ENCODE results near the gene PSMF1. TPM values are rescaled to one million over a fixed set of nuclear protein-coding genes. Genes with fewer than 3 reads are reported as not detected.

PSMF1 gene
- total RNA-seq, 4 donors from 2014 or later, result 44.6 to 167 (median 67.8) TPM

DNA sequence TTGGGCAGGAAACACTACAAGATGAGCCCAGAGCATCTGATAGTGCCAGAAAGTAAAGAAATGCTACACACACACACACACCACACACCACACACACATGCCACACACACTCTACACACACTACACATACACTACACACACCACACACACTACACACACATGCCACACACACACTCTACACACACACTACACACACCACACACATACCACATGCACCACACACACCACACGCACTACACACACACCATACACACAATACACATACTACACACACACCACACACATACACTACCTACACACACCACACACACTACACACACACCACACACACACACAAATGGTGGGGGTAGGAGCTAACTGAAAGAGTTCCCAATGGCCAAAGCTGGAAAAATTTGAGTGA, 69.9 kb downstream of the PSMF1 start:
- H3K9me3 ChIP-seq, result no peaks in the 10 kb centered on the region
- TF ChIP-seq POLR2A (IDR thresholded peaks at IDR 0.05), result no peak
- TF ChIP-seq, protein P1, sequence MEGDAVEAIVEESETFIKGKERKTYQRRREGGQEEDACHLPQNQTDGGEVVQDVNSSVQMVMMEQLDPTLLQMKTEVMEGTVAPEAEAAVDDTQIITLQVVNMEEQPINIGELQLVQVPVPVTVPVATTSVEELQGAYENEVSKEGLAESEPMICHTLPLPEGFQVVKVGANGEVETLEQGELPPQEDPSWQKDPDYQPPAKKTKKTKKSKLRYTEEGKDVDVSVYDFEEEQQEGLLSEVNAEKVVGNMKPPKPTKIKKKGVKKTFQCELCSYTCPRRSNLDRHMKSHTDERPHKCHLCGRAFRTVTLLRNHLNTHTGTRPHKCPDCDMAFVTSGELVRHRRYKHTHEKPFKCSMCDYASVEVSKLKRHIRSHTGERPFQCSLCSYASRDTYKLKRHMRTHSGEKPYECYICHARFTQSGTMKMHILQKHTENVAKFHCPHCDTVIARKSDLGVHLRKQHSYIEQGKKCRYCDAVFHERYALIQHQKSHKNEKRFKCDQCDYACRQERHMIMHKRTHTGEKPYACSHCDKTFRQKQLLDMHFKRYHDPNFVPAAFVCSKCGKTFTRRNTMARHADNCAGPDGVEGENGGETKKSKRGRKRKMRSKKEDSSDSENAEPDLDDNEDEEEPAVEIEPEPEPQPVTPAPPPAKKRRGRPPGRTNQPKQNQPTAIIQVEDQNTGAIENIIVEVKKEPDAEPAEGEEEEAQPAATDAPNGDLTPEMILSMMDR (IDR thresholded peaks at IDR 0.05), result no peak
- H3K4me3 ChIP-seq, result no peak overlapping the region
- no peak for DNase-seq
- H3K27ac ChIP-seq, result peak overlapping the region in 2 of 4 donors; percentile 19 to 55
- H3K27me3 ChIP-seq, result no peaks in the 10 kb centered on the region
- no peaks in the 10 kb centered on the region for H3K36me3 ChIP-seq
- peaks cover 0 to 27% (median 7%) of the 10 kb centered on the region in 4 donors for H3K4me1 ChIP-seq

DNA sequence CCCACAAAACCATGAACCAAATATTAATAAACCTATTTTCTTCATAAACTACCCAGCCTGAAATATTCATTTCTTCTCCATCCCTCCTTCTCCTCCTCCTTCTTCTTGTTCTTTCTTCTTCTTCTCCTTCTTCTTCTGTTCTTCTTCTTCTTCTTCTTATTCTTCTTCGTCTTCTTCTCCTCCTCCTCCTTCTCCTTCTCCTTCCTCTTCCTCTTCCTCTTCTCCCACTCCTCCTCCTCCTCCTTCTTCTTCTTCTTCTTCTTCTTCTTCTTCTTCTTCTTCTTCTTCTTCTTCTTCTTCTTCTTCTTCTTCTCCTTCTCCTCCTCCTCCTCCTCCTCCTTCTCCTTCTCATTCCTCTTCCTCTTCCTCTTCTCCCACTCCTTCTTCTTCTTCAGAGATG, 71.4 kb downstream of the PSMF1 start:
- no peak for TF ChIP-seq POLR2A (IDR thresholded peaks at IDR 0.05)
- TF ChIP-seq, protein P1 (IDR thresholded peaks at IDR 0.05), result no peak
- peaks cover 0 to 27% (median 6%) of the 10 kb centered on the region in 4 donors for H3K4me1 ChIP-seq
- no peak overlapping the region for H3K27ac ChIP-seq
- no peaks in the 10 kb centered on the region for H3K36me3 ChIP-seq
- H3K9me3 ChIP-seq, result no peaks in the 10 kb centered on the region
- no peak for DNase-seq
- no peak overlapping the region for H3K4me3 ChIP-seq
- H3K27me3 ChIP-seq, result no peaks in the 10 kb centered on the region

DNA sequence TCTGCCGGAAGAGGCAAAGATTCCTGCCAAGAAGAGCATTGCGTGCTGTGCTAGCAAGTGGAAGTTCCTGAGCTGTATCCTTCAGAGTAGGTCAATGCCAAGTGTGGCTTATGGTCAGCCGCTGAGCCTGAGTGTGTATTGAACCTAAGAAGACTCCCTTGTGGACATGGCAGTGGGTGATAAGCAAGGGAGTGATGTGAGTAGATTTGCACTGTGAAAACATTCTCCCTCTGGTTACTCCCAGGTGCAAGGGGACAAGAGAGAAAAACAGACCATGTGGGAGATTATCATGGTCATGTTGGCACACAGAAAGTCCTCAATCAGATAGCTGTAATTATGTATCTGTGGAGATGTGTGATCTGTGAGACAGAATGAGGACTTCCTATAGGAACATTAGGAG, 72.4 kb downstream of the PSMF1 start:
- Histone ChIP-seq H3K27me3 (no peaks in the 10 kb centered on the region), H3K36me3 (no peaks in the 10 kb centered on the region), H3K27ac (no peak overlapping the region), H3K9me3 (no peaks in the 10 kb centered on the region), H3K4me3 (no peak overlapping the region), H3K4me1 (peaks cover 0 to 27% (median 2%) of the 10 kb centered on the region in 4 donors)
- no peak for TF ChIP-seq POLR2A (IDR thresholded peaks at IDR 0.05)
- TF ChIP-seq, protein P1 (IDR thresholded peaks at IDR 0.05), result no peak
- no peak for DNase-seq

DNA sequence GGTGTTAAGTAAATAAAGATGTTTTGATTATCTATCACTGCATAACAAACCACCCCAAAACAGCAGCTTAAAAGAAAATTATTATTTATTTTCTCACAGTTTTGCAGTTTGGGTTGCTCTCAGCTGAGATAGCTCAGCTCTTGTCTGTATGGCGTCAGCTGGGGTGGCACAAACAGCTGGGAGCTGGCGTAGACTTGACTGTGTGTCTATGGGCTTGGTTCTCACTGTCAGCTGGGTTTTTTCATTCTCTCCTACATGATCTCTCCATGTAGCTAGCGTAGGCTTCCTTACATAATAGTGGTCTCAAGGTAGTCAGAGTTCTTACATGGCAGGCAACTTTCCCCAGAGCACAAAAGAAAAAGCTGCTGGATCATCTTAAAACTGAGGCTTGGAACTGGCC, 72.9 kb downstream of the PSMF1 start:
- H3K27ac ChIP-seq, result no peak overlapping the region
- no peak for TF ChIP-seq POLR2A (IDR thresholded peaks at IDR 0.05)
- TF ChIP-seq, protein P1 (IDR thresholded peaks at IDR 0.05), result no peak
- H3K9me3 ChIP-seq, result no peaks in the 10 kb centered on the region
- no peaks in the 10 kb centered on the region for H3K27me3 ChIP-seq
- H3K4me3 ChIP-seq, result no peak overlapping the region
- peaks cover 0 to 22% (median 2%) of the 10 kb centered on the region in 4 donors for H3K4me1 ChIP-seq
- H3K36me3 ChIP-seq, result no peaks in the 10 kb centered on the region
- no peak for DNase-seq

DNA sequence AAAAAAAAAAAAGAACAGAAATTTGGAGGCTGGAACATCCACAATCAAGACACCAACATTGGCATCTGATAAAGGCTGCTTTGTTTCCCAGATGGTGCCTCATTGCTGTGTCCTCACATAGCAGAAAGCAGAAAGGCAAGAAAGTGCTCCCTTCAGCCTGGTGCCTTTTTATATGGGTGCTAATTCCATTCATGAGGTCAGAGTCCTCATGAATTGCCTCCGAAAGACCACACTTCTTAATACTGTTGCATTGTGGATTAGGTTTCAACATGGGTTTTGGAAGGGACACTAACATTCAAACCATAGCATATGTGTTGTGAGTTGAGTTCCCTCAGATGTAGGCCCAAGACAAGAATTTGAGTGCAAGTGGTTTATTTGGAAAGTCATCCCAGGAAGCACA, 76.8 kb downstream of the PSMF1 start:
- H3K27me3 ChIP-seq, result no peaks in the 10 kb centered on the region
- H3K4me1 ChIP-seq, result no peaks in the 10 kb centered on the region
- no peak for DNase-seq
- no peak overlapping the region for H3K4me3 ChIP-seq
- H3K9me3 ChIP-seq, result no peaks in the 10 kb centered on the region
- TF ChIP-seq, protein P1 (IDR thresholded peaks at IDR 0.05), result no peak
- TF ChIP-seq POLR2A (IDR thresholded peaks at IDR 0.05), result no peak
- no peak overlapping the region for H3K27ac ChIP-seq
- H3K36me3 ChIP-seq, result no peaks in the 10 kb centered on the region

DNA sequence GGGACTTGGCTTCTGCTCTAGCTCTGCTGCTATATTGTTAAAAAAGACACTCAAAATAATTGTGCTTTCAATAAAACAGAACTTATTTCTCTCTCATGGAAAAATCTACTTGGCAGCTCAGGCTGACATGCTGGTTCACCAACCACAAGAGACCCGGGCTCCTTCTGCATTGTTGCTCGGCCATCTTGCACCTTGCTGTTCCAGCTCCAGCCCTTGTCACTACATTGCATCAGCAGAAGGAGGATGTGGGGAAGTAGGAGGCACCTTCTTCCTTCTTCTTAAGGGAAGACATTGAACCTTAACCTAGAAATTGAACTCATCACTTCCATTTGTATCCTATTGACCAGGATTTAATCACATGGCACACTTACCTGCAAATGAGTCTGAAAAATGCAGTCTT, 78.2 kb downstream of the PSMF1 start:
- Histone ChIP-seq H3K27me3 (no peaks in the 10 kb centered on the region), H3K4me3 (no peak overlapping the region), H3K4me1 (no peaks in the 10 kb centered on the region), H3K27ac (no peak overlapping the region), H3K36me3 (no peaks in the 10 kb centered on the region), H3K9me3 (no peaks in the 10 kb centered on the region)
- no peak for DNase-seq
- TF ChIP-seq POLR2A (IDR thresholded peaks at IDR 0.05), result no peak

Data from Peyer's patch (tissue), 4 donors.